ENCODE measurements around the gene BCL2A1. TPM values are rescaled to one million over a fixed set of nuclear protein-coding genes. Genes with fewer than 3 reads are reported as not detected.
A peak's percentile ranks its signal among the peaks of the same experiment; 100 is the strongest.

Gene BCL2A1
- total RNA-seq, 1 donor from 2014 or later, result 91.1 TPM

- intact Hi-C loops (cut with DNase I), result no loop called here
- TF ChIP-seq CTCF (IDR thresholded peaks at IDR 0.05), result no peak
- H3K27me3 ChIP-seq, result no peaks in the 10 kb centered on the region
- no peaks in the 10 kb centered on the region for H3K36me3 ChIP-seq
- no peak overlapping the region for H3K27ac ChIP-seq
- ATAC-seq, result no peak
- H3K4me3 ChIP-seq, result no peak overlapping the region
- H3K9me3 ChIP-seq, result no peaks in the 10 kb centered on the region
- no peak for DNase-seq
- no peaks in the 10 kb centered on the region for H3K4me1 ChIP-seq
Measured at GRCh38 chr15:79987569-79987955, 16.6 kb upstream of the BCL2A1 start.

- no peaks in the 10 kb centered on the region for H3K27me3 ChIP-seq
- H3K4me1 ChIP-seq, result peaks cover 15% of the 10 kb centered on the region
- H3K27ac ChIP-seq, result no peak overlapping the region
- DNase-seq (no peak), ATAC-seq (peak; percentile 74)
- no peaks in the 10 kb centered on the region for H3K9me3 ChIP-seq
- no peaks in the 10 kb centered on the region for H3K36me3 ChIP-seq
- intact Hi-C loops (cut with DNase I), result no loop called here
- no peak overlapping the region for H3K4me3 ChIP-seq
- TF ChIP-seq CTCF (IDR thresholded peaks at IDR 0.05), result no peak
Measured at GRCh38 chr15:79981831-79982455, 10.9 kb upstream of the BCL2A1 start.

- Histone ChIP-seq H3K9me3 (no peaks in the 10 kb centered on the region), H3K36me3 (no peaks in the 10 kb centered on the region), H3K27ac (peak overlapping the region; percentile 68), H3K27me3 (no peaks in the 10 kb centered on the region), H3K4me1 (peaks cover 15% of the 10 kb centered on the region), H3K4me3 (no peak overlapping the region)
- intact Hi-C loops (cut with DNase I), result no loop called here
- no peak for DNase-seq
- peak; percentile 74 for ATAC-seq
- no peak for TF ChIP-seq CTCF (IDR thresholded peaks at IDR 0.05)
Measured at GRCh38 chr15:79978655-79979514, 7.9 kb upstream of the BCL2A1 start.

GRCh38 chr15:79978260-79978654 lies 7.3 kb upstream of the BCL2A1 start:
- ATAC-seq, result no peak

GRCh38 chr15:79977431-79978054 lies 6.5 kb upstream of the BCL2A1 start:
- DNase-seq, result no peak
- Histone ChIP-seq H3K27ac (peak overlapping the region; percentile 68), H3K27me3 (no peaks in the 10 kb centered on the region), H3K4me1 (peaks cover 15% of the 10 kb centered on the region), H3K4me3 (no peak overlapping the region), H3K36me3 (no peaks in the 10 kb centered on the region), H3K9me3 (no peaks in the 10 kb centered on the region)
- TF ChIP-seq CTCF (IDR thresholded peaks at IDR 0.05), result no peak
- intact Hi-C loops (cut with DNase I), result no loop called here
- peak; percentile 85 for ATAC-seq

More at GRCh38 chr15:79978260-79978654, 7.3 kb upstream of the BCL2A1 start:
- intact Hi-C loops (cut with DNase I), result no loop called here
- Histone ChIP-seq H3K4me3 (no peak overlapping the region), H3K27ac (peak overlapping the region; percentile 68), H3K36me3 (no peaks in the 10 kb centered on the region), H3K27me3 (no peaks in the 10 kb centered on the region), H3K4me1 (peaks cover 15% of the 10 kb centered on the region), H3K9me3 (no peaks in the 10 kb centered on the region)
- no peak for TF ChIP-seq CTCF (IDR thresholded peaks at IDR 0.05)
- no peak for DNase-seq
